Astrocyte (in vitro differentiated cells and primary cell): ENCODE results near the gene ELP6.
"Not testable (repeated sequence)": the region's sequence is repeated elsewhere in the genome, so short reads cannot be mapped to it uniquely, and the experiment has no call there.

Source experiments
- EZH2 ChIP-seq: IDR thresholded peaks from 2 replicates; pipeline ENCODE4 v1.6.1; 2012; ENCODE audit warnings: mild to moderate bottlenecking, low read length, inconsistent platforms; ENCODE audit not compliant: insufficient read depth
- TF ChIP-seq, protein P1 (sequence below): IDR thresholded peaks from 2 replicates; pipeline ENCODE4 v1.5.1; 2011; ENCODE audit warnings: low read depth, mild to moderate bottlenecking, inconsistent platforms, low read length, moderate library complexity; ENCODE audit not compliant: insufficient read depth

DNA sequence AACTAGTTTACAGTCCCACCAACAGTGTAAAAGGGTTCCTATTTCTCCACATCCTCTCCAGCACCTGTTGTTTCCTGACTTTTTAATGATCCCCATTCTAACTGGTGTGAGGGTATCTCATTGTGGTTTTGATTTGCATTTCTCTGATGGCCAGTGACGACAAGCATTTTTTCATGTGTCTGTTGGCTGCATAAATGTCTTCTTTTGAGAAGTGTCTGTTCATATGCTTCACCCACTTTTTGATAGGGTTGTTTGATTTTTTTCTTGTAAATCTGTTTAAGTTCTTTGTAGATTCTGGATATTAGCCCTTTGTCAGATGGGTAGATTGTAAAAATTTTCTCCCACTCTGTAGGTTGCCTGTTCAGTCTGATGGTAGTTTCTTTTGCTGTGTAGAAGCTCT lies 45.2 kb downstream of the ELP6 start:
- TF ChIP-seq, protein P1, sequence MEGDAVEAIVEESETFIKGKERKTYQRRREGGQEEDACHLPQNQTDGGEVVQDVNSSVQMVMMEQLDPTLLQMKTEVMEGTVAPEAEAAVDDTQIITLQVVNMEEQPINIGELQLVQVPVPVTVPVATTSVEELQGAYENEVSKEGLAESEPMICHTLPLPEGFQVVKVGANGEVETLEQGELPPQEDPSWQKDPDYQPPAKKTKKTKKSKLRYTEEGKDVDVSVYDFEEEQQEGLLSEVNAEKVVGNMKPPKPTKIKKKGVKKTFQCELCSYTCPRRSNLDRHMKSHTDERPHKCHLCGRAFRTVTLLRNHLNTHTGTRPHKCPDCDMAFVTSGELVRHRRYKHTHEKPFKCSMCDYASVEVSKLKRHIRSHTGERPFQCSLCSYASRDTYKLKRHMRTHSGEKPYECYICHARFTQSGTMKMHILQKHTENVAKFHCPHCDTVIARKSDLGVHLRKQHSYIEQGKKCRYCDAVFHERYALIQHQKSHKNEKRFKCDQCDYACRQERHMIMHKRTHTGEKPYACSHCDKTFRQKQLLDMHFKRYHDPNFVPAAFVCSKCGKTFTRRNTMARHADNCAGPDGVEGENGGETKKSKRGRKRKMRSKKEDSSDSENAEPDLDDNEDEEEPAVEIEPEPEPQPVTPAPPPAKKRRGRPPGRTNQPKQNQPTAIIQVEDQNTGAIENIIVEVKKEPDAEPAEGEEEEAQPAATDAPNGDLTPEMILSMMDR: not testable (repeated sequence)
- TF ChIP-seq EZH2: not testable (repeated sequence)
